NCI-H1105 treated with DMSO at 0.1 percent for 48 hours (cell line): ENCODE data around the gene MAP4K1.
"Not testable (repeated sequence)": the region's sequence is repeated elsewhere in the genome, so short reads cannot be mapped to it uniquely, and the experiment has no call there.

Source experiments
- DNase-seq: peaks from one replicate; lab custom pipeline; 2025; lab: John Stamatoyannopoulos, UW

MAP4K1 gene

GRCh38 chr19:38650911-38651584 is 33.3 kb upstream of the MAP4K1 start:
- DNase-seq, result no peak

GRCh38 chr19:38650172-38650775 is 32.5 kb upstream of the MAP4K1 start:
- DNase-seq, result no peak

GRCh38 chr19:38649305-38650171 is 31.8 kb upstream of the MAP4K1 start:
- DNase-seq, result peak; percentile 4

GRCh38 chr19:38648769-38649304 is 31.1 kb upstream of the MAP4K1 start:
- DNase-seq, result no peak

GRCh38 chr19:38647966-38648768 is 30.4 kb upstream of the MAP4K1 start:
- peak; percentile 10 for DNase-seq

- DNase-seq, result peak; percentile 95
Observed at GRCh38 chr19:38647368-38647965, 29.7 kb upstream of the MAP4K1 start, which contains the start of gene ACTN4. TSS of gene ACTN4 (plus strand) at chr19:38647649. CDS start at chr19:38647746, 97 bp downstream.

GRCh38 chr19:38644719-38645118 is 27.0 kb upstream of the MAP4K1 start:
- no peak for DNase-seq

GRCh38 chr19:38642176-38642575 is 24.4 kb upstream of the MAP4K1 start:
- no peak for DNase-seq

- DNase-seq, result no peak
Observed at GRCh38 chr19:38640368-38640767, 22.6 kb upstream of the MAP4K1 start.

- no peak for DNase-seq
Observed at GRCh38 chr19:38639679-38640078, 21.9 kb upstream of the MAP4K1 start.

GRCh38 chr19:38638461-38638860 is 20.7 kb upstream of the MAP4K1 start:
- DNase-seq, result no peak

GRCh38 chr19:38635483-38636399 is 18.0 kb upstream of the MAP4K1 start:
- DNase-seq, result no peak

GRCh38 chr19:38634757-38635482 is 17.2 kb upstream of the MAP4K1 start:
- peak; percentile 27 for DNase-seq

GRCh38 chr19:38632476-38633213 is 14.9 kb upstream of the MAP4K1 start:
- no peak for DNase-seq

- not testable (repeated sequence) for DNase-seq
Observed at GRCh38 chr19:38631811-38632475, 14.2 kb upstream of the MAP4K1 start.

- DNase-seq, result not testable (repeated sequence)
Observed at GRCh38 chr19:38631301-38631700, 13.5 kb upstream of the MAP4K1 start.

- DNase-seq, result no peak
Observed at GRCh38 chr19:38629568-38629967, 11.8 kb upstream of the MAP4K1 start.

GRCh38 chr19:38626401-38626800 is 8.6 kb upstream of the MAP4K1 start:
- no peak for DNase-seq
